C4-2B (cell line): ENCODE data around the gene IL3RA.

Experiments
- H3K27ac ChIP-seq: fragments of 450-650 bp; 2 replicates; pipeline ENCODE4 v1.5.1; 2017
- ZFX ChIP-seq: fragments of 450-650 bp; IDR thresholded peaks from 2 replicates; pipeline ENCODE4 v1.6.1; 2017
- TF ChIP-seq, protein P1 (sequence below): fragments of 450-650 bp; conservative IDR thresholded peaks from 2 replicates; pipeline ENCODE4 v1.5.1; 2017; ENCODE audit warnings: mild to moderate bottlenecking

Gene IL3RA

DNA sequence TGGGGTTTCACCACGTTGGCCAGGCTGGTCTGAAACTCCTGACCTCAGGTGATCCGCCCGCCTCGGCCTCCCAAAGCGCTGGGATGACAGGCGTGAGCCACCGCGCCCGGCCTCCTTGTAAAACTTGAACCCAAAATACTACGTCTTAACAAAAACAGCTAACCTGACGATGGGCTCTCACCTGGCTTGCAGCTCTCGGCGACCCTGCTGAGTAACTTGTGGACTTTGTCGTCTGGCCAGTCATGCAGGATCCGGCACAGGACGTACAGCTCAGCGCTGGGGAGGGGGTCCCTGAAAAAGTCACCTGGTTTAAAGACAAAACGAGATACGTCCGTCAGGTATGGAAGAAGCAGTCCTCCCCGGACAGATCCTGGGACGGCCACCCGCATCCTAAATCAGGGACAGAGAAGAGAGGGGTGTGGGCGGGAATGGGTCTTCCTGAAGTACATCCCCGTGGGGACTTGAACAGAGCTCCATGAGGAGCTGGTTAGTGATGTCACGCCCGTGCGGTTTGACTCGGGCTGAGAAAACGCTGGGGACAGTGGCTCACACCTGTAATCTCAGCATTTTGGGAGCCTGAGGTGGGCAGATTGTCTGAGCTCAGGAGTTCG, 76.1 kb downstream of the IL3RA start:
- TF ChIP-seq ZFX, result no peak
- TF ChIP-seq, protein P1, sequence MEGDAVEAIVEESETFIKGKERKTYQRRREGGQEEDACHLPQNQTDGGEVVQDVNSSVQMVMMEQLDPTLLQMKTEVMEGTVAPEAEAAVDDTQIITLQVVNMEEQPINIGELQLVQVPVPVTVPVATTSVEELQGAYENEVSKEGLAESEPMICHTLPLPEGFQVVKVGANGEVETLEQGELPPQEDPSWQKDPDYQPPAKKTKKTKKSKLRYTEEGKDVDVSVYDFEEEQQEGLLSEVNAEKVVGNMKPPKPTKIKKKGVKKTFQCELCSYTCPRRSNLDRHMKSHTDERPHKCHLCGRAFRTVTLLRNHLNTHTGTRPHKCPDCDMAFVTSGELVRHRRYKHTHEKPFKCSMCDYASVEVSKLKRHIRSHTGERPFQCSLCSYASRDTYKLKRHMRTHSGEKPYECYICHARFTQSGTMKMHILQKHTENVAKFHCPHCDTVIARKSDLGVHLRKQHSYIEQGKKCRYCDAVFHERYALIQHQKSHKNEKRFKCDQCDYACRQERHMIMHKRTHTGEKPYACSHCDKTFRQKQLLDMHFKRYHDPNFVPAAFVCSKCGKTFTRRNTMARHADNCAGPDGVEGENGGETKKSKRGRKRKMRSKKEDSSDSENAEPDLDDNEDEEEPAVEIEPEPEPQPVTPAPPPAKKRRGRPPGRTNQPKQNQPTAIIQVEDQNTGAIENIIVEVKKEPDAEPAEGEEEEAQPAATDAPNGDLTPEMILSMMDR, result no peak

DNA sequence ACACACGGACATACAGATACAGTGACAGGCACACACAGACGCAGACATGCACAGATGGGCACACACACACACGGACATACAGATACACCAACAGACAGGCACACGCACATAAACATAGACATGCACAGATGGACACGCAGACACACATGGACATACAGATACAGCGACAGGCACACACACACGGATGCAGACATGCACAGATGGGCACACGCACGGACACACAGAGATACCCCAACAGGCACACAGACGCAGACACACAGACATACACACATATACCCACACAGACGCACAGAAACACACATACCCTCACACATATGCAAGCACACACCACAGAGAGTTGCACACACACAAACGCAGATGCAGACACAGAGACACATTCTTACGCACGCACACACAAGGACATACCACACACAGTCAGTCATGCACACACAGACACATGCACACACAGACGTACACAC, 79.8 kb downstream of the IL3RA start:
- H3K27ac ChIP-seq, result no peak overlapping the region
- TF ChIP-seq, protein P1, result no peak
- no peak for TF ChIP-seq ZFX

More for the DNA sequence above, 76.1 kb downstream of the IL3RA start:
- H3K27ac ChIP-seq, result no peak overlapping the region

DNA sequence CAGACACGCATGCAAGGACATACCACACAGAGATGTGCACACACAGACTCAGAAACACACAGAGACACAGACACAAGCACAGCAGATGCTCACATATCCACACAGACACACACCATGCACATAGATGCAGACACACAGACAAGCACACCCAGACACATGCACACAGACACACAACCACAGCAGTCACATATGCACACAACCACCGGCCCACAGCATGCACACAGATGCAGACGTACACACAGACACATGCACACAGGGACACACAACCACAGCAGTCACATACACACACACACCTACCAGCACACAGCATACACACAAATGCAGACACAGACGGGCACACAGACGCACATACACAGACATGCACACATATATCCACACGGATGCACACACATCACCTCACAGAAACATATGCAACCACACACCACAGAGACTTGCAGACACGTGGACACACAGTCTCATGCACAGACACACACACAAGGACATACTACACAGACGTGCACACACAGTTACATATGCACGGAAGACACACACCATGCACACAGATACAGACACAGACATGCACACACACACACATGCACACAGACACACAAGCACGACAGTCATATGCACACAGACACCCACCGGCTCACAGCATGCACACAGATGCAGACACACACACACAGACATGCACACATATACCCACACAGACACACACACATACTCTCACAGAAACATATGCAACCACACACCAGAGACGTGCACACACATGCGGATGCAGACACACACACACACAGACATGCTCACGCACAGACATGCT, 80.6 kb downstream of the IL3RA start:
- TF ChIP-seq, protein P1, result no peak
- no peak for TF ChIP-seq ZFX
- no peak overlapping the region for H3K27ac ChIP-seq

DNA sequence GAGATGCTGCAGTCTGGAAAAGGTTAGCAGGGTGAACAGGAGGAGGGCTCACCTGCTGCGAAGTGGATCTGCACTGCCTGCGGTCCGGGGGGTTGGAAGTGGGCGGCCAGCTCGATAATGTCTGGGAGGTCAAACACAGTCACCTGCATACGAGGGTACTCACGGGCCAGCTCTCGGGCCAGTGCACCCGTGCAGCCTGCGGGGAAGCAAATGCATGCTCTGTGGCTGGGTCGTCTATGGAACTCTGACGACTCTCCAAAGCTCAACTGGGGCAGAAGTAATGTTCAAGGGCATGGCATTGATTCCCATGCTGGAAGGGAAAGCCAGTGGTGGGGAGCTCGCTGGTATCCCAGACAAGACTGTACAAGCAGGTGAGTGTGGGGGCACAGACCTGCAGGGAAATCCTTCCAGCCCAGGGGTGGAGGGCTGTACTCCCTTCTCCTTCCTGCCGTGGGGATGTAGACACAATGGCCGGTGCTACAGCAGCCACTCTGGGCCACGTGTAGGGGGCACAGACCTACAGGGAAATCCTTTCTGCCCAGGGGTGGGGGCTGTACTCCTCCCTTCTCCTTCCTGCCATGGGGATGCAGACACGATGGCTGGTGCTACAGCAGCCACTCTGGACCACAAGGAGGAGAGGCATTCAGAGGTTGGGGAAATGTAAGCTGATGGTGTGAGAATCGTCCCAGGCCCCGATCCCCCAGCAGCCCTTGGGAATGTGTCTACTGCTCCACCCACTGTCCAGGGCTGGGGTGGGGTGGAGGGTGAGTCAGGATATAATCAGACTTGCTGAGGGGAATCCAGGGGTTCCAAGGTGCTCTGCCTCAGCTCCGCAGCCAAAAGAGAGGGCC, 81.6 kb downstream of the IL3RA start:
- H3K27ac ChIP-seq, result no peak overlapping the region
- TF ChIP-seq, protein P1, result no peak
- no peak for TF ChIP-seq ZFX

DNA sequence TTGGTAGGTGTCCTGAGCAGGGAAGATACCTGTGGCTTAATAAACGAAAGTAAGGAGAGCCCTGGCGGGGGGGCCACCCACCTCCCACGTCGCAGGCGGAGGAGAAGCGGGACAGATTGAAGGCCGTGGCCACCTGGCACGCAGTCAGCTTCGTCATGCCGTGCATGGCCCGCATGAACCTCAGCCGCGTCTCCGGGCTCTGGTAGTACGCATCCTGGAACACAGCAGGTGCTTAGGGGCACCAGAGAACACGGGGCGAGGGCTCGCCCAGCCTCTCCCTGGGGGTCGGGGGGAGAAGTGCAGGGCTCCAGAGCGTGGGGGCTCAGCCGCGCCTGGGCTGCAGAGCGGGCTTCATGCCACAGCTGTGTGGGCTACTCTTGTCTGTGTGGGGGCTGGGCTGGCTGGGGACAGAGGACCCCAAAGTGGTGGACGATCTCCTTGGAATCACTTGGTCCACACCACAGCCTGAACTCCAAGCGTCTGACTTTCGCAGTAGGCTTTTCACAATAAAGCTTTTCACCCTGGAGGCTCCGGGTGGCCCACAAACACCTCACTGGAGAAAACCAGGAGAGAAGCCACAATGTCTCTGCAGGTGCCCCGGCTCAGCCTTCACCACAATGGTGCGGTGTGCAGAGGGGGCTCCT, 82.4 kb downstream of the IL3RA start:
- H3K27ac ChIP-seq, result no peak overlapping the region
- TF ChIP-seq, protein P1, result no peak
- no peak for TF ChIP-seq ZFX

DNA sequence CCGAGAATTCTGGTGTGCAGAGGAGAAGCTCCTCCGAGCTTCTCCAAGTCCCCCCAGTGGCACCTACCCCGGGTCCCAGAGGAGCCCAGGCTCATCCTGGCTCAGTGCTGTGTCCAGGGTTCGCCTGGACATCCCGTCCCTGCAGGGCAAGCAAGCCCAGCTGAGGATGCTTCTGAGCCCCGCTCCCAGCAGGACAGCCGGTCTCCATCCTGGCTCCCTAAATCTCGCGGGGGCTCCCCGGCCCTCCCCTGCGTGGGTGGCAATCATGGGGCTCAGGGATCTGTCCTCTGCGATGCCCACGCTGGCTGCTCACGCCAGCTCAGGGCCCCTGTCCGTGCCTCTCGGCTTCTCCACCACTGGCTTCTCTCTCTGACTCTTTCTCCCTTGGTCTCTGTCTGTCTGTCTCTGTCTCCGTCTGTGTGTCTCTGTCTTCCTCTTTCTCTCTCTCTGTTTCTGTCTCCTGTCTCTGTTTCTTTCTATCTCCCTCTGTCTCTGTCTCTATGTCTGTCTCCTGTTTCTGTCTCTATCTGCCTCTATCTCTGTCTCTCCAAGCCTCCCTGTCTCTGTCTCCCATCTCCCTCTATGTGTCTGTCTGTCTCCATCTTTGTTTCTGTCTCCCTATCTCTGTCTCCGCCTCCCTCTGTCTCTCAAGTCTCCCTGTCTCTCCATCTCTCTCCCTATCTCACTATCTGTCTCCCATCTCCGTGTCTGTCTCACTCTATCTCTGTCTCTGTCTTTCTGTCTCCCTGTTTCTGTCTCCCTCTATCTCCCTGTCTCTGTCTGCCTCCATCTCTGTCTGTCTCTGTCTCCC, 83.2 kb downstream of the IL3RA start:
- H3K27ac ChIP-seq, result no peak overlapping the region
- TF ChIP-seq, protein P1, result no peak
- no peak for TF ChIP-seq ZFX
